Endothelial cell (in vitro differentiated cells): ENCODE data around the gene CAMTA1. TPM values are rescaled to one million over a fixed set of nuclear protein-coding genes. Genes with fewer than 3 reads are reported as not detected.

Experiments
- DNase-seq: peaks from one replicate; pipeline ENCODE4 v3.0.0; 2021; ENCODE audit warnings: low spot score
- H3K27ac Mint-ChIP-seq: one replicate; pipeline ENCODE4 v1.8.0; 2021; ENCODE audit warnings: mixed read lengths, inconsistent platforms; ENCODE audit not compliant: unreplicated experiment
- H3K27me3 Mint-ChIP-seq: one replicate; pipeline ENCODE4 v1.8.0; 2021; ENCODE audit warnings: mild to moderate bottlenecking, moderate library complexity, mixed read lengths, inconsistent platforms; ENCODE audit not compliant: unreplicated experiment
- H3K36me3 Mint-ChIP-seq: one replicate; pipeline ENCODE4 v1.8.0; 2021; ENCODE audit warnings: mild to moderate bottlenecking, low read depth, mixed read lengths, inconsistent platforms; ENCODE audit not compliant: unreplicated experiment
- H3K4me1 Mint-ChIP-seq: one replicate; pipeline ENCODE4 v1.8.0; 2021; ENCODE audit warnings: mild to moderate bottlenecking, mixed read lengths, inconsistent platforms; ENCODE audit not compliant: unreplicated experiment
- H3K4me3 Mint-ChIP-seq: one replicate; pipeline ENCODE4 v1.8.0; 2021; ENCODE audit warnings: mild to moderate bottlenecking, mixed read lengths, inconsistent platforms; ENCODE audit not compliant: unreplicated experiment
- H3K9me3 Mint-ChIP-seq: one replicate; pipeline ENCODE4 v1.8.0; 2021; ENCODE audit warnings: mixed read lengths, inconsistent platforms; ENCODE audit not compliant: unreplicated experiment
- total RNA-seq: library from RNA; stranded (reverse); fragmentation: NEBNext Ultra II Directional; extraction: Animal tissue kit (Norgen Biotek cat#: 25700); gene quantifications from one replicate; pipeline ENCODE4 v1.2.1, GENCODE V29; 2021; ENCODE audit not compliant: unreplicated experiment
- TF ChIP-seq, protein P1 (sequence below): fragments of 200-600 bp; sonication (generic); IDR thresholded peaks from one replicate; pipeline ENCODE4 v1.5.0; 2021; ENCODE audit warnings: antibody characterized with exemption; ENCODE audit not compliant: unreplicated experiment

The CAMTA1 gene
- total RNA-seq, 1 donor from 2014 or later = 87.3 TPM

DNA sequence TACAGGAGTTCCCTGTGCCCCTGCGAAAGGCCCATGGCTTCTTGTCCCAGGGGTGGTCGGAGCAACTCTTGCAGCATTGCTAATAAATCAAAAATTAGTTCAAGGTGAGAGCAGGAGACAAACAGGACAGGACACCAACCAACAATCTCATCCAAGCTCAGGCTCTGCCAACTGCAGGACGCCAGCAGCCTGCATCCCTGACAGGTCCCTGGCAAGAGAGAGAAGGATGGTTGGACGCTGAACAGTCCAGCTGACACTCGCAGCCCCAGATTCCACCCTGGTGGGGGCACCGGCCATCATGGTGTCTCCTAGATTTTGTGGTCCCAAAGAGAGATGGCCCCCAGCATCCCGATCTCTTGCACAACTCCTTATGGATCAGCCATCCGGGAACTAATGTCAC lies 843.8 kb downstream of the CAMTA1 start:
- H3K27me3 Mint-ChIP-seq = peaks cover 6% of the 10 kb centered on the region
- peaks cover 24% of the 10 kb centered on the region for H3K4me1 Mint-ChIP-seq
- no peak overlapping the region for H3K27ac Mint-ChIP-seq
- no peak for DNase-seq
- TF ChIP-seq, protein P1, sequence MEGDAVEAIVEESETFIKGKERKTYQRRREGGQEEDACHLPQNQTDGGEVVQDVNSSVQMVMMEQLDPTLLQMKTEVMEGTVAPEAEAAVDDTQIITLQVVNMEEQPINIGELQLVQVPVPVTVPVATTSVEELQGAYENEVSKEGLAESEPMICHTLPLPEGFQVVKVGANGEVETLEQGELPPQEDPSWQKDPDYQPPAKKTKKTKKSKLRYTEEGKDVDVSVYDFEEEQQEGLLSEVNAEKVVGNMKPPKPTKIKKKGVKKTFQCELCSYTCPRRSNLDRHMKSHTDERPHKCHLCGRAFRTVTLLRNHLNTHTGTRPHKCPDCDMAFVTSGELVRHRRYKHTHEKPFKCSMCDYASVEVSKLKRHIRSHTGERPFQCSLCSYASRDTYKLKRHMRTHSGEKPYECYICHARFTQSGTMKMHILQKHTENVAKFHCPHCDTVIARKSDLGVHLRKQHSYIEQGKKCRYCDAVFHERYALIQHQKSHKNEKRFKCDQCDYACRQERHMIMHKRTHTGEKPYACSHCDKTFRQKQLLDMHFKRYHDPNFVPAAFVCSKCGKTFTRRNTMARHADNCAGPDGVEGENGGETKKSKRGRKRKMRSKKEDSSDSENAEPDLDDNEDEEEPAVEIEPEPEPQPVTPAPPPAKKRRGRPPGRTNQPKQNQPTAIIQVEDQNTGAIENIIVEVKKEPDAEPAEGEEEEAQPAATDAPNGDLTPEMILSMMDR = no peak
- H3K36me3 Mint-ChIP-seq = no peaks in the 10 kb centered on the region
- H3K4me3 Mint-ChIP-seq = no peak overlapping the region
- no peaks in the 10 kb centered on the region for H3K9me3 Mint-ChIP-seq

DNA sequence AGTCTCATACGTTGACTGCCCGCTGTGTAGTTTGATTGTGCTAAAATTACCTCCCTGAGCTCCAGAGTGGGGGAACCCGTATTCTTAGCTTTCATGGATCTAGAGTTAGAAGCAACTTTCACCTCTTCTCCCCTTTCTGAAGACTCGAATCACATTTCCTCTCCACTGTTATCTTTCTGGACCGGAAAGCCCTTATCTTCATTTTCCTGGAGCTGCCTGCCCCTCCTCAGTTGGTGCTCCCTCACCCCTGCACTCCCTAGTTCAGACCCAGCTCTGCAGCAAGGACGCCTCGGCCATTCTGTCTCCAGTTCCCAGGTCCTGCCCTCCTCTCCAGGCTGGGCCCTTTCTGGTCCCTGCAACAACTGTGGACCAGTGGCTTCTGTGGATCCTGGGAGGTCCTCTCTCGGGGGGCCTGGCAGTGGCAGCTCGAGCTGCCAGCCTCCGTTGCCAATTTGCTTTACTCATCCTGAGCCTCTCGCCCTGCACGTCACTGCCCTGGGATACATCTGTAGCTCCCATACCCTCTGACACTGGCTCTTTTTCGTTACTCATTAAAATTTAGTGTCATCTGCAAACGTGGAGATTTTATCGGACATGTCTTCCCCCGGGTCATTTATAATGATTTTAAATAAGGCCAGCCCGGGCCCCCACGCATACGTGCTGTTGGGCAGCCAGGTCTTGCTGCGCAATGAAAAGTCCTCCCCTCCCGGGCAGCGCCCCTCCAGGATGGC lies 844.4 kb downstream of the CAMTA1 start:
- Mint-ChIP-seq H3K27me3 (peaks cover 9% of the 10 kb centered on the region), H3K27ac (no peak overlapping the region)
- TF ChIP-seq, protein P1 = no peak

DNA sequence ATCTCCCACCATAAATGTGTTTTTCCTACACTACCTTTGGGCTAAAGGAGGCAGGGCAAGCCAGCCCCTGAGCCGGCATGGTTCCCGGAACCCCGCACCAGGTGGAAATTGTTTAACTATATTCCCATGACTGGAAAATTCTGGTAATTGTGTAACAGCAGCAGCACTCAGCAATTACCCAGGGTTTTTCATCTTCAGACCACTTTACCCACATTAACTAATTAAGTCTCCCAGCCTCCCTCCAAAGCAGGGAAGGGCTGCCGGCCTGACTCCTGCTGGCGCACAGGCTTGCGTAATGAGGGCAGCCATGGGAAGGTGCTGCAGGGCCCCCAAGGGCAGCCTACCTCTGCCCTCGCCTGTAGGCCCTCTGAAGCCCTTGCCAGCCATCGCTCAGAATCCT lies 845.1 kb downstream of the CAMTA1 start:
- no peaks in the 10 kb centered on the region for H3K9me3 Mint-ChIP-seq
- no peaks in the 10 kb centered on the region for H3K36me3 Mint-ChIP-seq
- H3K27me3 Mint-ChIP-seq = peaks cover 13% of the 10 kb centered on the region
- TF ChIP-seq, protein P1 = no peak
- H3K27ac Mint-ChIP-seq = no peak overlapping the region
- H3K4me3 Mint-ChIP-seq = no peak overlapping the region
- peaks cover 24% of the 10 kb centered on the region for H3K4me1 Mint-ChIP-seq
- no peak for DNase-seq

More for the DNA sequence above, 844.4 kb downstream of the CAMTA1 start:
- Mint-ChIP-seq H3K4me3 (peak overlapping the region; percentile 77), H3K36me3 (no peaks in the 10 kb centered on the region), H3K9me3 (no peaks in the 10 kb centered on the region), H3K4me1 (peaks cover 27% of the 10 kb centered on the region)
- no peak for DNase-seq

DNA sequence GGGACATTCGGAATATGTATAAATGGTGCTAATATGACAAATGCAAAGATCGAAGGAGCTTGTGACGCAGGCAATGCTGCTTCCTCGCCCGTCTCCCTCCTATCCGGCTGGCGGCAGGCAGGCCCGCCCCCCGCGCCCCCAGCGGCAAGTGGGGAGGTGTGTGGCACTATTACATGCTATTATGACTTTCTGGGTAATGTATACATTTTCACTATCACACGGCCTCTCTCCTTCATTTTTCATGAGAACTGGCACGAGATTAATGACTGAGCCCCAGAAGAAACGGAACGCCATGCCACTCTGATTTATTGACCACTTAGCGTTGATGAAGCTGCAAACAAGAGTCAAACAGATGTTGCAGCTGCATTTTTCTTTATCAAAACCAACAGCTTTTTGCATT lies 846.9 kb downstream of the CAMTA1 start:
- TF ChIP-seq, protein P1 = no peak
- H3K9me3 Mint-ChIP-seq = no peaks in the 10 kb centered on the region
- no peak overlapping the region for H3K27ac Mint-ChIP-seq
- DNase-seq = no peak
- H3K4me1 Mint-ChIP-seq = peaks cover 33% of the 10 kb centered on the region
- H3K27me3 Mint-ChIP-seq = peaks cover 13% of the 10 kb centered on the region
- H3K4me3 Mint-ChIP-seq = no peak overlapping the region
- H3K36me3 Mint-ChIP-seq = no peaks in the 10 kb centered on the region

DNA sequence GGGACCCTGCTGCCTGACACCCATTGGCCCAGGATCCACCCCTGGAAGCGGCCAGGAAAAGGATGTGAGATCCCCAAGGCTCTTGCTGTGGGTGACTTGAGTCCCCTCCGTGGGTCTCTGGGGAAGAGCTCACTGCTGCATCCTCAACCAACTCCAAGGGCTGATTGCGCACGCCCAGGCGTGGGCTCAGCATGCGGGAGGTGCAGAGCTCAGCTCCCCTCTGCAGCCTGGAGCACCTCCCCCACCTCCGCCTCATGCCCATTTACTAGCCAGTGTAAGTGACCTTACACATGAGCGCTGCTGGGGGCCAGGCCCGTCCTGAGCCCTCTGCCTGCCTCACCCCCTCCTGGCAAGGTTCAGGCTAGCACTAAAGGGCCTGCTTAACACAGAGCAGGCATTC lies 847.4 kb downstream of the CAMTA1 start:
- DNase-seq = no peak
- Mint-ChIP-seq H3K9me3 (no peaks in the 10 kb centered on the region), H3K27me3 (peaks cover 13% of the 10 kb centered on the region), H3K36me3 (no peaks in the 10 kb centered on the region), H3K27ac (no peak overlapping the region), H3K4me3 (no peak overlapping the region), H3K4me1 (peaks cover 36% of the 10 kb centered on the region)
- TF ChIP-seq, protein P1 = no peak
